ENCODE results near the gene FNDC4.
A peak's percentile ranks its signal among the peaks of the same experiment; 100 is the strongest.
"Not testable (repeated sequence)": the region's sequence is repeated elsewhere in the genome, so short reads cannot be mapped to it uniquely, and the experiment has no call there.

FNDC4 gene, protein sequence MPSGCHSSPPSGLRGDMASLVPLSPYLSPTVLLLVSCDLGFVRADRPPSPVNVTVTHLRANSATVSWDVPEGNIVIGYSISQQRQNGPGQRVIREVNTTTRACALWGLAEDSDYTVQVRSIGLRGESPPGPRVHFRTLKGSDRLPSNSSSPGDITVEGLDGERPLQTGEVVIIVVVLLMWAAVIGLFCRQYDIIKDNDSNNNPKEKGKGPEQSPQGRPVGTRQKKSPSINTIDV

DNA sequence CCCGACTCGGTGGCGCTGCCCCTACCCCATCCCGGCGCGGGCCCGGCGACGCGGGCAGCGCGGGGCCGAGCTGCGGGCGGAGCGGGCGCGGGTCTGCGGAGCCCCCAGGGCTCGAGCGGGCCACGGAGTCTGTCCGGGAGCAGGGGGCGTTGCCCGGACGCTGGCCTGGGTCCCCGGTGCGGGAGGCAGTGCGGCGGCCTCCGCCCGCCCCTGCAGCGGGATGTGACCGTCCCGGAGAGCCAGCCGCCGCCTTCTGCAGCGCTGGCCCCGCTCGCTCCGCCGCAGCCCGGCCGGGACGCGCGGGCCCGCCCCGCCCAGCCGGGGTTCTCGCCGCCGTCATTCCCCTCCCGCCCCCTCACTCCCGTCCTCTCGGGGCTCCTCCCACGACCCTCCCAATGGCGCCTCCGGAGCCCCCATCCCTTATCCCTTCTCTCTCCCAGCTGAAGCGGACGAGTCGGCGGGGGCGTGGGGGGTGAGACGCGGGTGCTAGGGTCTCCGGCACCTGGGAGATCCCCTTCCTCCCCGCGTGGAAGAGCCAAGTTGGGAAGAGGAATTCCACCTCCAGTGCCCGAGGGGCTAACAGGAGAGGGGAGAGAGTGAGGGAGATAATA lies at the start of gene FNDC4:
Gene FNDC4 (minus strand): TSS at position 257 of the 611 bp plus-strand sequence. CDS start 521 bp downstream, outside the sequence.
- DNase-seq = peak; percentile 58

DNA sequence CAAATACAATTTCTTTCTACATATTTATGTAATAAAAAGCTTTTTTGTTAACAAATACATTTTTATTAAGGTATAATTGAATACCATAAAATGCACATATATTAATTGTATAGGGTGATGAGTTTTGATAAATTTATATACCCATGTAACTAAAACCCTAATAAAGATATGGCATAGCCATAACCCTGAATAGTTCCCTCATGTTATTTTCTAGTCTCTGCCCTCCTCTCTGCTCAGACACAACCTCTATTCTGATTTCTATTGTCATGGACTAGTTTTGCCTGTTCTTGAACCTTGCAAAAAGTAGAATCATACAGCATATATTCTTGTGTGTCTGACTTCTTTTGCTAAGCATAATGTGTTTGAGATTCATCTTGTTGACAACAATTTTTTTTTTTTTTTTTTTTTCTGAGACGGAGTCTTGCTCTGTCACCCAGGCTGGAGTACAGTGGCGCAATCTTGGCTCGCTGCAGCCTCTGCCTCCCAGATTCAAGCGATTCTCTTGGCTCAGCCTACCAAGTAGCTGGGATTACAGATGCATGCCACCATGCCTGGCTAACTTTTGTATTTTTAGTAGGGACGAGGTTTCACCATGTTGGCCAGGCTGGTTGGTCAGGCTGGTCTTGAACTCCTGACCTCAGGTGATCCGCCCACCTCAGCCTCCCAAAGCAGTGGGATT lies 49.3 kb upstream of the FNDC4 start:
- DNase-seq = no peak

DNA sequence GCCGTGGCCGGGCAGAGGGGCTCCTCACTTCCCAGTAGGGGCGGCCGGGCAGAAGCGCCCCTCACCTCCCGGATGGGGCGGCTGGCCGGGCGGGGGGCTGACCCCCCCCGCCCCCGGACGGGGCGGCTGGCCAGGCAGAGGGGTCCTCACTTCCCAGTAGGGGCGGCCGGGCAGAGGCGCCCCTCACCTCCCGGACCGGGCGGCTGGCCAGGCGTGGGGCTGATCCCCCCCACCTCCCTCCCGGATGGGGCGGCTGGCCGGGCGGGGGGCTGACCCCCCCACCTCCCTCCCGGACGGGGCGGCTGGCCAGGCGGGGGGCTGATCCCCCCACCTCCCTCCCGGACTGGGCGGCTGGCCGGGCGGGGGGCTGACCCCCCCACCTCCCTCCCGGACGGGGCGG lies 44.6 kb upstream of the FNDC4 start:
- DNase-seq = not testable (repeated sequence)

DNA sequence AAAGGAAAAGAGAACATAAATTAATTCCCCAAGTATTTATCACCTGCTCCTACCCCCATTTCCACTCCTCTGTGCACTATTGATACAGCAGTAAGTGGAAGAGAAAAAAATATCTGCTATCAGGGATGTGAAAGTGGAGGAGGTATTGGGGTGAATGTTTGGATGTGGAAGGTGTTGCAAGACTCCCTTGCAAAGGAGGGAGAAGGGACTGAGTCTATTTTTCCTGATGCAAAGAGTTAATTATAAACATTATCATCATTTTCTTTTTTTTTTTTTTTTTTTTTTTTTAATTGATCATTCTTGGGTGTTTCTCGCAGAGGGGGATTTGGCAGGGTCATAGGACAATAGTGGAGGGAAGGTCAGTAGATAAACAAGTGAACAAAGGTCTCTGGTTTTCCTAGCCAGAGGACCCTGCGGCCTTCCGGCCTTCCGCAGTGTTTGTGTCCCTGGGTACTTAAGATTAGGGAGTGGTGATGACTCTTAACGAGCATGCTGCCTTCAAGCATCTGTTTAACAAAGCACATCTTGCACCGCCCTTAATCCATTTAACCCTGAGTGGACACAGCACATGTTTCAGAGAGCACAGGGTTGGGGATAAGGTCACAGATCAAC lies 43.9 kb upstream of the FNDC4 start:
- DNase-seq = not testable (repeated sequence)

DNA sequence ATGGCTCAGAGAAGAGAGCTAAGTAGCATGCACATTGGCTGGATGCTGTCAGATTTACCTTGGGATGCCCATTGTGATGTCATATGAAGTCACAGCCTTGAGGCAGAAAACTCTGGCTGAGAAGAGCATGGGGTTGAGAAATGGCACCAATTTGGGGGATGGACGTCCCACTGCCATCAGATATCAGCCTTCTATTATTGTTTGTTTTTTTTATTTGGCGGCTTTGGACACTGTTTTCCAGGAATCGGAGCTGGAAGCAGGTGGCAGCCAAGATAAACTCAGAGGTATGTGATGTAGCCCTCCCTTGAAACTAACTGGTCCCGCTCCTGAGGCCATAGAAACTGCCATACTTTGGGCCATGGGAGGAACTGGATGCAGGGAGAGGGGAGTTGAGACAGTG lies 42.3 kb upstream of the FNDC4 start:
- no peak for DNase-seq

DNA sequence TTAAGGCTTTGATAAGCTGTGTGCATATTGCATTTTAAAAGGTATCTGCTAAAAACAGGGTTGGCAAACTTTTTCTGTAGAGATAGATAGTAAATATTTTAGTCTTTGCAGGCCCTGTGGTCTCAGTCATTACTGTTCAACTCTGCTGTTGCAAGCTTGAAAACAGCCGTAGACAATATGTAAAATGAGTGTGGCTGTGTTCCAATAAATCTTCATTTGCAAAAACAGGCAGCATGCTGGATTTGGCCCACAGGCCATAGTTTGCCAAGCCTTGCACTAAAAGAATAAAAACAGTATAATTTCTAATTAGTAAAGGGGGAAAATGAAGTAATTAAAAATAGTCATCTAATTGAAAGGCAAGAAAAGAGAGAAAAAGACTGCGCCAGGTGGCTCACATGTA lies 37.0 kb upstream of the FNDC4 start:
- no peak for DNase-seq

DNA sequence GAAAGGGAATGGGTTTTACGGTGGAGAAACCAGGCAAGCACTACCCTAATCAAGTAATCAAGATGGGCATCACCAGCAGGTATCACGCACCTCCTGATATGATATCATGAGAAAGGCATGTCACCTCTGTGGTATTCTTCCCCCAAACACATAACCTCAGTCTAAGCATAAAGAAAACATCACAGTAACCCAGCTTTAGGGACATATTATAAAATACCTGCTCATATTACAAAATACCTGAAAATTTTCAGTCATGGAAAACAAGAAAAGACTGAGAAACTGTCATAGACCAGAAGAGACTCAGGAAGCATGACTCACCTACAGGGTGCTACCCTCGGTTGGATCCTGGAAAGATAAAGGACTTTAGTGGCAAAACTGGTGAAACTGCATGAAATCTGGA lies 32.2 kb upstream of the FNDC4 start:
- DNase-seq = no peak

DNA sequence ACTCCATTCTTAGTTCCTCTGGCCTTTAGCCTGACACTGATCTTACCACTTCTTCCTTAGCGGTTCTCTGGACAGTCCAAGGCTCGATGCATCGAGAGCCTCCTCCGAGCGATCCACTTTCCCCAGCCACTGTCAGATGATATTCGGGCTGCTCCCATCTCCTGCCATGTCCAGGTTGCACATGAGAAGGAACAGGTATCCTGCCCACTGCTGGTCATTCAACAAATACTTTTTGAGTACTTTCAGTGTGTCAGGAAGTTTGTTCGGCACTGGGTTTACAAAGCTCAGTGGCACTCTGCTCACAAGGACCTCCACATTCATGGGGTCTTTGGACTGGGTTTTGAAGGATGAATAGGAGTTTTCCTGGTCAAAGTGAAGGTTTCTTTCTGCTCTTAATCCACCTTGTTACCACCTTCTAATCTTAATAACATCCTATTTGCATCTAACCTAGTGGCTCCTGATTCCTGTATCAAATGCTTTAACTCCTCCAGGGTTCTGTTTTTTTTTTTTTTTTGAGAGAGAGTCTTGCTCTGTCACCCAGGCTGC lies 27.5 kb upstream of the FNDC4 start:
- DNase-seq = no peak

DNA sequence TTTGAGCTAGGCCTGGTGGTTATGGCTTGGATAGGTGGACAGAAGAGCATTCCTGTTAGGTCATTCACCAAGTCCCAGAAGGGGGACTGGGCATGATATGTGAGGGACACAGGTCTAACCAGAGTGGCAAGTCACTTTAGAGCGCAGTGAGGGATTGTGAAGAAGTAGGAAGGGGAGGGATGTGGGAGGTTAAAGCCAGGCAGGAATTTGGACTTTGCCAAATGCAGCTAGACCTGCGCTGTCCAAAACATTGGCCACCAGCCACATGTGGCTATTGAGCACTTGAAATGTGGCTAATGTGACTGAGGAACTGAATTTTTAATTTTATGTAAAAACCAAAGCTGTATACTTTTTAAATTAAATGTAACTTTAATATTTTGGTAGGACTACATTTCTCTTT lies 25.3 kb upstream of the FNDC4 start:
- no peak for DNase-seq

DNA sequence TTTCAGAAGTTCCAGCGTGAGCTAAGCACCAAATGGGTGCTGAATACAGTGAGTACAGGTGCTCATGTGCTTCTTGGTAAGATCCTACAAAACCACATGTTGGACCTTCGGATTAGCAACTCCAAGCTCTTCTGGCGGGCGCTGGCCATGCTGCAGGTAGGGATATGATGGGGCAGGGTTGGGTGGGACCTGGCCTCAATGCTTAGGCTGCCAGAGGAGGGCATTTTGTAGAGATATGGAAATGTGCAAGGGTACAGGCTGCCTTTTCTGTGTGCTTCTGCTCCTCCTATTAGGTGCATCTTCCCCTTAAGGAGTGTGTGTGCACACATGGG lies 23.7 kb upstream of the FNDC4 start:
- no peak for DNase-seq

DNA sequence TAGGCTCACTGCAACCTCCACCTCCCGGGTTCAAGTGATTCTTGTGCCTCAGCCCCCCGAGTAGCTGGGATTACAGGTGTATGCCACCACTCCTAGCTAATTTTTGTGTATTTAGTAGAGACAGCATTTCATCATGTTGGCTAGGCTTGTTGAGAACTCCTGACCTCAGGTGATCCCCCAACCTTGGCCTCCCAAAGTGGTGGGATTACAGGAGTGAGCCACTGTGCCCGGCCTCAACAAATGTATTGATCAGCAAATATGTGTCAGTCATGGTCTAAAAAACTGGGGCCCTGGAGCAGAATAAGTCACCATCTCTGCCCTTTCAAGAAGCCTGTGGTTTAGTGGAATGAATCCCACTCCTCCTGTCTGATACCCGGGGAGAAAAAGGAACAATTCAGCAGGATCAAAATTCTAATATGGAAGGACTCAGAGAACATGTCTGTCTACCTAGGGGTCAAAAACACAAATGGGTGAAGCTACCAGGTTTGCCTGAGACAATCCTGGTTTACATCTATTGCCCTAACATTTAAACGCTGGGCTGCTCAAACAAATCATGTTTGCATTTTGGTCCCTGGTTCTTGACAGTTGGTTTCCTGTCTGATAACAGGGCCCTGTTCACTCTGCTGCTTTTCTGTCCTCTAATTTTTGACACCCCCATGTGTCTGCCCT lies 23.2 kb upstream of the FNDC4 start:
- DNase-seq = peak; percentile 12

DNA sequence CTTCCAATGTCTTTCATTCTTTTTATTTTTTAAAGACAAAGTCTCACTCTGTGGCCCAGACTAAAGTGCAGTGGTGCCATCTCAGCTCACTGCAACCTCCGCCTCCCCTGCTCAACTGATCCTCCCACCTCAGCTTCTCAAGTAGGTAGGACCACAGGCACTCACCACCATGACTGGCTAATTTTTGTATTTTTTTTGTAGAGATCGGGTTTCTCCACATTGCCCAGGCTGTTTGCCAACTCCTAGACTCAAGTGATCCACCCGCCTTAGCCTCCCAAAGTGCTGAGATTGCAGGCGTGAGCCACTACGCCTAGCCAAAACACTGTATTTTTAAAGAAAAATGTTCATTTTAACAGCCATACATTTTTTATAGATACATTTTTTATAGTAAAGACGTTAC lies 14.3 kb upstream of the FNDC4 start:
- DNase-seq = no peak

DNA sequence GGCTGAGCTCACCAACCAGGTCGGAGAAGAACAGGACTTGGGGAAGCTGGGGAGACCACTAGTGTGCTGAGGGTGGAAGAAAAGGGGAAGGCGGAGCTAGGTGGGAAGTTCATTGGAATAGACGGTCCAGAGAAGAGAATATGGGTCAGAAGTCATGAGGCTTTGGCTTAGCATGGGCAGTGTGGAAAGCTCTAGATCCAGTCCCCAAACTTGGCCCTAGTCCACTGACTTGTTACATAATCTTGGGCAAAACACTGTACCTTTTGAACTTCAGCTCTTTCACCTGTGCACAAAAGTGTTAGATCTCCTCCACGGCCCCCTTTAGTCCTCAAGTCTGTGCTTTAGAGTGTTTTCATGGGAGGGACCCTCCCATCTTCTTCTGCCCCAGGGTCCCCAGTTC lies 12.3 kb upstream of the FNDC4 start:
- no peak for DNase-seq

DNA sequence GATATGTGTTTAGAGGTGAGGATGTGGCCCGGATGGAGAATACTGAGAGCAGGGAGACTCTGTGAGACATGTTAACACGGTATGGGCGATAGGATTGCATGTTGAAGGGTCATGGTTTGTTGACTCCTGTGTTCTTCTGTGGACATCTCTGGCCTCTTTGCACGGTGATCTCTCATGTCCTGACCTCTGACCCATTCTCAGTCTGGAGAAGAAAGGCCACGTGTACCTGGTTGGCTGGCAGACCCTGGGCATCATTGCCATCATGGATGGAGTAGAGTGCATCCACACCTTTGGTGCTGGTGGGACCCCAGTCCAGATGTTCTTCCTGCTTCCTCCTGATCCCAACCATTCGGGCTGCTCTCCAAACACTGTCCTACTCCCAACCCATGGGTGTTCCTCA lies 11.6 kb upstream of the FNDC4 start:
- no peak for DNase-seq

DNA sequence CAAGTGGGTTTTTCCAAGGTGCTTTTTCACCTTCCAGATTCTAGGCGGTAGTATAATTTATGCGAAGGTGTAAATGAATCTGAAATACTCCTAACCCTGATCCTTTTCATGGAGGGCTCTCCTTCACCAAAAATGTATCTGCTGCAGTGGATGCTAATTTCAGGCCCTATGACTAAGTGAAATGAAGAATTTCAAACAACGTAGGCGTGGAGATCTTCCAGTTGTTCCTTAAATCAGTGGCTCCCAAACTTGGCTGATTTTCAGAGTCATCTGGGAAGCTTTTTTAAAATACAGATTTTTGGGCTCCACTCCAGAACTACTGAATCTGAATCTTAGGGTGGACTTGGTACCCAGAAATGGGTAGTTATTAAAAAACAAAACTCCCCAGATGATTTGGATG lies 7.1 kb upstream of the FNDC4 start:
- DNase-seq = no peak

DNA sequence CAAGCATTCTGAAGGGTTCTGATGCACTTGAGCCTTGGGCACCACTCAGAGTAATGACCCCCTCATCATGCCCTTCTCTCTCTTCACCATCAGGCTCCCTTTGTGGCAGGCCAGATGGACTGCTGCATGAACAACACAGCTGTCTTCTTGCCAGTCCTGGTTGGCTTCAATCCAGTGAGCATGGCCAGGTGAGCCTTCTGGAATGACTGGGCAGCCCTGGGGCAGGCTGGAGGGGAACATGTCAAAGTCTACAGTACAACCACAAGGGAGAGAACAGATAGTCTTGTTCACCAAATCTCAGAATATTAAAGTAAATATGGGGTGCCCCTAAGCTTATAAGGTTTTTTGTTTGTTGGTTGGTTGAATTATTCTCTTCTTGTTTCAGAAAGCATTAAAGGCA lies 6.0 kb upstream of the FNDC4 start:
- DNase-seq = no peak

DNA sequence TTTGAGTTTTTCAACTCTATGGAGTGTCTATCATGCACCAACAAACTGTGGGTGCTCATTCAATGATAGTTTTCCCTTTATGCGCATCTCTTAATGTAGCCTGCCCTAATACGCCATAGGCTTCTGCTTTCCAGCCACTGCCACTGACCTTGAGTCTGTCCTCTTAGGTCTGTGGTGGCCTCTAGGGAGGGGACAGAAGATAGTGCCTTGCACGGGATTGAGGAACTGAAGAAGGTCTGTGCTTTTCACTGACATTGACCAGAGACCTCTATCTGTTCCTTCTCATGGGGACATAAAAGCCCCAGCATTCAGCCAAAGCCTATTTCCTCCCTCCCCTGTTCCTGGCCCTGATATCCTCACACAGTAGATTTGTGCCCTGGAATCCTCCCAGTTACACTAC lies 4.0 kb upstream of the FNDC4 start:
- no peak for DNase-seq

DNA sequence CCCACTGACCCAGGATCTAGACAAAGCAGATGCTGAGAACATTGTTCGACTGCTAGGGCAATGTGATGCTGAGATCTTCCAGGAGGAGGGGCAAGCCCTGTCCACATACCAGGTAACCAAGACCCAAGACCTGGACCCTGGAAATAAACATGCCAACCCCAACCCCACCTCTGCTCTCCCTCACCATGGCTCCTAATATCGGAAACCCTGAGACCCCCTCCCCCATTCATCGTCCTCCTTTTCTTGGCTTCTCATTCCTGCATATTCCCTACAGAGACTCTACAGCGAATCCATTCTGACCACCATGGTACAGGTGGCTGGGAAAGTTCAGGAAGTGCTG lies 2.3 kb upstream of the FNDC4 start:
- DNase-seq = no peak

DNA sequence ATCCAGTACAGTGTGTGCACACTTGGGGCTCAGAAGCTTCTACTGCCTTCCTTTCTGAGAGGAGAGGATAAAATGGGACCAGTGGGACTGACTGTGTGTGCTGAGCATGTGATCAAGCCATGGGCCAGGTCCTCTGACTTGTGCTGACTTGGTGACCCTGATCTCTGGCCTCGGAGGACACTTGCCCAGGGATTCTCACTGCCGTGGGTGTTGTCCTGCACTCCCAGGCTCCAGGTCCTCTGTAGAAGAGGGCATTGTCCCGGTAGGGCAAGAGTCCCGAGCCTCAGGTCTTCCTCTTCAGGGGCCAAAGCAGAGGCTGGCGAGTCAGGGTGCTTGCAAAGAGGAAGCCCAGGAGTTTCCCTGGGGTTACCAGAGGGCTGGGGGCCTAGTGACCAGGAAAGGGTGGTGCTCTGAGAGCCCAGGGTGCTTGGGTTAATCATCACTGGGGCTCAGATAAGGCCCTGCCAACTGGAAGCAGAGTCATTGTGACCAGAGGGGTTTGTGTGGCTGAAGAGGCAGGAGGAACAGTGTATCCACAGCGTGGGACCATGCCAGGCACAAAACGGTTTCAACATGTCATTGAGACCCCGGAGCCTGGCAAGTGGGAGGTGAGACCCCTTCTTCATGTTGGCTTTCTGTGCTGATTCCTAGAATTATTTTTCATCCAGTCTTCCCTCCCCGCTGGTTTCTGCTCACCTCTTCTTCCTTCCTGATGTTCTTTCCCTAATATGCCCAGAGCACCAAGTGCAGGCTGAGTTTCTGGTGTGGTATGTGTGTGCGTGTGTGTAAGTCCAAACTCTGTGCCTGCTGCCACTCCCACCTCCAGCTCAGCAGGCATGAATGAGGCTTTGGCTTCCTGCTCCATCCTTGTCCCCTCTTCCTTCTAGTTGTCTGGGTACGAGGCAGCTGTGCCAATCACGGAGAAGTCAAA lies 1.6 kb upstream of the FNDC4 start, which contains the start of gene GCKR:
Gene GCKR (plus strand): TSS at position 483 of the 931 bp plus-strand sequence. CDS start 66 bp downstream, at position 549.
- DNase-seq = no peak

DNA sequence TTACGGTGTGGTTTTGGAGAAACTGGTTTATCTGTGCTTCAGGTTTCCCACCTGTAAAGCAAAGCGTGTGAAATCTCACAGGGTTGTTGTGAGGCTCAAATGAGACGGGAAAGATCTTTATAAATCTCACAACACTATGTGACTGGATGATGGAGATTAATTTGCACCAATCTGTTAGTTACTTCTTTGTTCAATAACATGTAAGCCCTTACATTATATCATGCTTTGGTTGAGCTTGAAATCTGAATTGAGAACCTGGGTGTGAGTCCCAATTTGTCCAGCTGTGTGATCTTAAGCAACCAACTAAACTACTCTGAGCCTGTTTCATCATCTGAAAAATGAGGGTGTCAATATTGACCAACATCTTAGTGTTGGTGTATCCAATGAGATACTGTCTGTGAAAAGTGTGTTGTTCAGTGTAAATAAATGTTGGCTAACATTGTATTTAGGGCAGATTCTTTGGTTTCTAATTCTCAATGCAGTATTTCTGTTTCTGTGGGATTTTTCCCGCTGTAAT lies 898 bp upstream of the FNDC4 start:
- DNase-seq = no peak

DNA sequence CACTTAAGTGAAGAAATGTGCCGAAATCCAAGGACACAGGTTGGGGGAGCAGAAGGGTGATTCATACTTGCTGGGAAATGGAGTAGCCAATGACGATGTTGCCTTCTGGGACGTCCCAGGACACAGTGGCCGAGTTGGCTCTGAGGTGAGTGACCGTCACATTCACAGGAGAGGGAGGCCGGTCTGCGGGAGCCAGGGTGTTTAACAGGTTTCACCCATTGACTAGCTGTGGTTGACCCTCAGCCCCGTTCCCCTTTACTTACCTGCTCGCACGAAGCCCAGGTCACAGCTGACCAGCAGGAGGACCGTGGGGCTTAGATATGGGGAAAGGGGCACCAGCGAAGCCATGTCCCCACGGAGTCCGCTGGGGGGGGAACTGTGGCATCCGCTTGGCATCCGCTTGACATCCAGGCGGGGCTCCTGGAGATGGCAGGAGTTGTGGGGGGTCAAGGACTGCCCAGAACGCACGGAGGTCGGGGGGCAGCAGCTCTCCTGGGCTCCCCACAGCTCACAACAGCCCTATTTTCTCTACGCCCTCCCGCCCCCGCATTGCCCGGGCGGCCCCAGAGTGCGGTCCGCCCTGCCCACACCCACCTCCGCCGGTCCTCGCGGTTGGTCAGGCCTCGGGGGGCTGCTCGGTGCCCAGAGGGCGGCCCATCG lies 586 bp downstream of the FNDC4 start:
- no peak for DNase-seq

DNA sequence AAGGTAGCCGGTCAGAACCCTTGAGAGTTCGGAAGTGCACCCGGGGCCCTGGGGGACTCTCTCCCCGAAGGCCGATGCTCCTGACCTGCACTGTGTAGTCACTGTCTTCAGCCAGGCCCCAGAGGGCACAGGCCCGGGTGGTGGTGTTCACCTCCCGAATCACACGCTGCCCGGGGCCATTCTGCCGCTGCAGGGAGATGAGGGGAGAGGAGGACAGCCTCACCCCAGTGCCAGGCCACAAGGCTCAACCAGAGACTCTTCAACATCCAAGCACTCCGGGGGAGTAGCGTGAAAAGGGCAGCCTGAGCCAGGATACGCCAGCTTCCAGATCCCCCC lies 1.1 kb downstream of the FNDC4 start:
- no peak for DNase-seq
